SK-N-SH treated with all-trans-retinoic acid at 6 μM for 48 hours (cell line): ENCODE measurements around the gene PRR14L.

Source experiments
- ATAC-seq: fragments of 200-7000 bp; cut with Tn5 transposase; 3 replicates; pipeline ENCODE4 v1.9.1; 2020; ENCODE audit warnings: mild to moderate bottlenecking, moderate library complexity
- ARNTL ChIP-seq: fragments of 450-650 bp; formaldehyde crosslinking; IDR thresholded peaks from 2 replicates; pipeline ENCODE4 v1.5.0; 2020; ENCODE audit warnings: low read depth, mild to moderate bottlenecking, moderate library complexity, borderline replicate concordance
- BACH2 ChIP-seq: fragments of 250-450 bp; sonication (Bioruptor Pico); IDR thresholded peaks from 2 replicates; pipeline ENCODE4 v1.9.0; 2021; ENCODE audit warnings: mild to moderate bottlenecking, borderline replicate concordance
- CREB5 ChIP-seq: fragments of 250-450 bp; sonication (Bioruptor Pico); IDR thresholded peaks from 2 replicates; pipeline ENCODE4 v1.5.1; 2020; ENCODE audit warnings: low read depth, mild to moderate bottlenecking, moderate library complexity
- CSDC2 ChIP-seq: fragments of 250-450 bp; sonication (Bioruptor Pico); IDR thresholded peaks from 2 replicates; pipeline ENCODE4 v1.5.0; 2020; ENCODE audit warnings: mild to moderate bottlenecking, moderate library complexity
- CSRNP3 ChIP-seq: fragments of 250-450 bp; sonication (Bioruptor Pico); IDR thresholded peaks from 2 replicates; pipeline ENCODE4 v1.5.1; 2021; ENCODE audit warnings: mild to moderate bottlenecking, moderate library complexity
- ESRRG ChIP-seq: fragments of 250-450 bp; sonication (Bioruptor Pico); IDR thresholded peaks from 2 replicates; pipeline ENCODE4 v1.6.1; 2021; ENCODE audit warnings: mild to moderate bottlenecking
- GLIS3 ChIP-seq: fragments of 250-450 bp; sonication (Bioruptor Pico); IDR thresholded peaks from 2 replicates; pipeline ENCODE4 v1.5.0; 2020; ENCODE audit warnings: mild to moderate bottlenecking, moderate library complexity
- ISL1 ChIP-seq: fragments of 250-450 bp; sonication (Bioruptor Pico); IDR thresholded peaks from 2 replicates; pipeline ENCODE4 v2.1.2; 2022; ENCODE audit warnings: mild to moderate bottlenecking, moderate library complexity
- OSR1 ChIP-seq: fragments of 250-450 bp; sonication (Bioruptor Pico); IDR thresholded peaks from 2 replicates; pipeline ENCODE4 v1.8.0; 2022; ENCODE audit warnings: moderate library complexity, mild to moderate bottlenecking, inconsistent platforms
- PATZ1 ChIP-seq: fragments of 250-450 bp; sonication (Bioruptor Pico); IDR thresholded peaks from 2 replicates; pipeline ENCODE4 v1.8.0; 2020; ENCODE audit warnings: mild to moderate bottlenecking, moderate library complexity, borderline replicate concordance
- POU6F1 ChIP-seq: fragments of 250-450 bp; sonication (Bioruptor Pico); IDR thresholded peaks from 2 replicates; pipeline ENCODE4 v1.8.0; 2021; ENCODE audit warnings: low read depth, mild to moderate bottlenecking, moderate library complexity, borderline replicate concordance
- PPARA ChIP-seq: fragments of 250-450 bp; sonication (Bioruptor Pico); IDR thresholded peaks from 2 replicates; pipeline ENCODE4 v1.5.0; 2020; ENCODE audit warnings: mild to moderate bottlenecking, borderline replicate concordance
- RARB ChIP-seq: fragments of 250-450 bp; sonication (Bioruptor Pico); IDR thresholded peaks from 2 replicates; pipeline ENCODE4 v1.8.0; 2021; ENCODE audit warnings: mild to moderate bottlenecking, moderate library complexity
- TCF4 ChIP-seq: fragments of 250-450 bp; sonication (Bioruptor Pico); IDR thresholded peaks from 2 replicates; pipeline ENCODE4 v1.8.0; 2021; ENCODE audit warnings: mild to moderate bottlenecking, moderate library complexity, borderline replicate concordance
- ZC3H10 ChIP-seq: fragments of 250-450 bp; sonication (Bioruptor Pico); IDR thresholded peaks from 2 replicates; pipeline ENCODE4 v1.5.1; 2021; ENCODE audit warnings: mild to moderate bottlenecking, moderate library complexity
- ZFP30 ChIP-seq: fragments of 450-650 bp; formaldehyde crosslinking; IDR thresholded peaks from 2 replicates; pipeline ENCODE4 v1.5.0; 2022; ENCODE audit warnings: mild to moderate bottlenecking, moderate library complexity
- ZNF565 ChIP-seq: fragments of 450-650 bp; formaldehyde crosslinking; conservative IDR thresholded peaks from 2 replicates; pipeline ENCODE4 v1.5.0; 2020; ENCODE audit warnings: low read depth, mild to moderate bottlenecking, moderate library complexity
- ZNF70 ChIP-seq: fragments of 450-650 bp; formaldehyde crosslinking; IDR thresholded peaks from 2 replicates; pipeline ENCODE4 v1.5.0; 2020; ENCODE audit warnings: mild to moderate bottlenecking, moderate library complexity
- ZNF8 ChIP-seq: fragments of 450-650 bp; formaldehyde crosslinking; IDR thresholded peaks from 2 replicates; pipeline ENCODE4 v1.5.0; 2020; ENCODE audit warnings: mild to moderate bottlenecking, moderate library complexity

PRR14L gene

GRCh38 chr22:31647066-31647465 is 102.9 kb downstream of the PRR14L start:
- no peak for ATAC-seq

GRCh38 chr22:31646186-31647019 is 103.5 kb downstream of the PRR14L start:
- peak; percentile 76 for ATAC-seq
- TF ChIP-seq ISL1 (CRISPR knock-in tag) (peak; percentile 66), BACH2 (CRISPR knock-in tag) (no peak)

More at GRCh38 chr22:31647066-31647465, 102.9 kb downstream of the PRR14L start:
- no peak for TF ChIP-seq TCF4 (CRISPR knock-in tag)
- TF ChIP-seq OSR1 (CRISPR knock-in tag), result no peak
- TF ChIP-seq GLIS3, result no peak
- TF ChIP-seq ZFP30, result no peak
- TF ChIP-seq POU6F1 (CRISPR knock-in tag), result no peak
- no peak for TF ChIP-seq ISL1 (CRISPR knock-in tag)
- no peak for TF ChIP-seq PPARA (CRISPR knock-in tag)
- TF ChIP-seq CSDC2 (CRISPR knock-in tag), result no peak
- TF ChIP-seq ZNF70 (CRISPR knock-in tag), result no peak
- no peak for TF ChIP-seq ZNF8 (CRISPR knock-in tag)
- TF ChIP-seq RARB (CRISPR knock-in tag), result no peak
- TF ChIP-seq ESRRG, result no peak
- no peak for TF ChIP-seq ZNF565 (CRISPR knock-in tag)
- TF ChIP-seq, all 23 proteins: peak for 0

GRCh38 chr22:31639436-31640039 is 110.4 kb downstream of the PRR14L start:
- TF ChIP-seq POU6F1 (CRISPR knock-in tag) (no peak), OSR1 (CRISPR knock-in tag) (no peak), TCF4 (CRISPR knock-in tag) (no peak), ZC3H10 (CRISPR knock-in tag) (no peak), GLIS3 (no peak), ISL1 (CRISPR knock-in tag) (no peak), ZNF8 (CRISPR knock-in tag) (no peak), CREB5 (no peak), ARNTL (no peak), BACH2 (CRISPR knock-in tag) (no peak), ESRRG (no peak), ZFP30 (no peak), ZNF565 (CRISPR knock-in tag) (no peak), PPARA (CRISPR knock-in tag) (no peak), RARB (CRISPR knock-in tag) (no peak)
- no peak for ATAC-seq

- no peak for TF ChIP-seq ARNTL
- TF ChIP-seq CSRNP3 (CRISPR knock-in tag), result no peak
- no peak for TF ChIP-seq PATZ1 (CRISPR knock-in tag)
- no peak for TF ChIP-seq POU6F1 (CRISPR knock-in tag)
- TF ChIP-seq, all 23 proteins: peak for 0
- ATAC-seq, result no peak
These were observed 111.9 kb downstream of the PRR14L start for GRCh38 chr22:31637891-31638618.
